AG04449 (cell line): Measurements from ENCODE around the gene APBA2.

Experiments used
- CTCF ChIA-PET: fragments of 350-600 bp; formaldehyde crosslinking; extraction: SDS; loops from one replicate; lab custom pipeline; 2021; ENCODE audit warnings: antibody characterized with exemption; lab: Yijun Ruan, JAX
- POLR2A ChIA-PET: fragments of 400-600, 350-600 bp; formaldehyde crosslinking; extraction: SDS; loops from one replicate; lab custom pipeline; 2020; ENCODE audit warnings: antibody characterized with exemption, inconsistent platforms; lab: Yijun Ruan, JAX
- DNase-seq: peaks from one replicate; pipeline ENCODE4 v3.0.0-alpha.2; 2010; ENCODE audit warnings: low read depth, low spot score
- H3K4me3 ChIP-seq: 2 replicates; pipeline ENCODE4 v1.5.1; 2011; ENCODE audit warnings: low read depth, mild to moderate bottlenecking, control low read depth, low read length
- TF ChIP-seq, protein P1 (sequence below): IDR thresholded peaks from one replicate; pipeline ENCODE4 v1.5.1; 2011; ENCODE audit warnings: mild to moderate bottlenecking, moderate library complexity, low read length, control low read depth, inconsistent platforms; ENCODE audit not compliant: insufficient read depth; ENCODE audit errors: missing control alignments

The APBA2 gene

DNA sequence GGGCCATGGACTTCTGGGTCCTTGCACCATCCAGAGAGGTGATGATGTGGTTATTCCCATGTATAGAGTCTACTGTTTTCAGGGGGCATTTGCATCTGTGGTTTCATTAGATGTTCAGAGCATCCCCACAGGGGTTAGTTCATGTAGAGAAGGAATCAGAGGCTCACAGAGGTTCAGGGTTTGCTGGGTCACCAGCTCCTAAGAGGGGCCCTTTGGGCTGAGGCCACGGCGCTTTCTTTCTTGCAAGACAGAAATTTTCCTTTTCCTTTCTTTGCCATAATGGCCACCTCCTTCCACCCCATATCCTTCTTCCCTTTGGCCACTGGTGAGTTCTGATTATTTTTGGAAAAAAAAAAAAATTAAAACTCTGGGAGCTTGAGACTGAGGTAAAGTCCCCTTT lies 62.3 kb downstream of the APBA2 start:
- CTCF ChIA-PET: no interaction called here
- no peak overlapping the region for H3K4me3 ChIP-seq
- POLR2A ChIA-PET: no interaction called here
- no peak for DNase-seq
- TF ChIP-seq, protein P1, sequence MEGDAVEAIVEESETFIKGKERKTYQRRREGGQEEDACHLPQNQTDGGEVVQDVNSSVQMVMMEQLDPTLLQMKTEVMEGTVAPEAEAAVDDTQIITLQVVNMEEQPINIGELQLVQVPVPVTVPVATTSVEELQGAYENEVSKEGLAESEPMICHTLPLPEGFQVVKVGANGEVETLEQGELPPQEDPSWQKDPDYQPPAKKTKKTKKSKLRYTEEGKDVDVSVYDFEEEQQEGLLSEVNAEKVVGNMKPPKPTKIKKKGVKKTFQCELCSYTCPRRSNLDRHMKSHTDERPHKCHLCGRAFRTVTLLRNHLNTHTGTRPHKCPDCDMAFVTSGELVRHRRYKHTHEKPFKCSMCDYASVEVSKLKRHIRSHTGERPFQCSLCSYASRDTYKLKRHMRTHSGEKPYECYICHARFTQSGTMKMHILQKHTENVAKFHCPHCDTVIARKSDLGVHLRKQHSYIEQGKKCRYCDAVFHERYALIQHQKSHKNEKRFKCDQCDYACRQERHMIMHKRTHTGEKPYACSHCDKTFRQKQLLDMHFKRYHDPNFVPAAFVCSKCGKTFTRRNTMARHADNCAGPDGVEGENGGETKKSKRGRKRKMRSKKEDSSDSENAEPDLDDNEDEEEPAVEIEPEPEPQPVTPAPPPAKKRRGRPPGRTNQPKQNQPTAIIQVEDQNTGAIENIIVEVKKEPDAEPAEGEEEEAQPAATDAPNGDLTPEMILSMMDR: no peak

DNA sequence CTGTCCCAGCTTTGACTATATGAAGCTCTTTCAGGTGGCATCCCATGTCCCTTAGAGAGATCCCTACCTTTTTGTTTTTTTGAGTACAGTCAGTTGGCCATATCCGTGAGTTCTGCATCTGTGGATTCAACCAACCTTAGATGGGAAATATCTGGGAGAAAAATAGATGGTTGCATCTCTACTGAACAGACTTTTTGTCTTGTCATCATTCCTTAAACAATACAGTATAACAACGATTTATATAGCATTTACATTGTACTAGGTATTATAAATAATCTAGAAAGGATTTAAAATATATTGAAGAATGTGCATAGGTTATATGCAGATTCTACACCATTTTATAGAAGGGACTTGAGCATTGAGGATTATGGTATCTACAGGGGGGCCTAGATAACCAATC lies 65.1 kb downstream of the APBA2 start:
- TF ChIP-seq, protein P1: no peak
- DNase-seq: no peak
- CTCF ChIA-PET: no interaction called here
- POLR2A ChIA-PET: no interaction called here
- H3K4me3 ChIP-seq: no peak overlapping the region

DNA sequence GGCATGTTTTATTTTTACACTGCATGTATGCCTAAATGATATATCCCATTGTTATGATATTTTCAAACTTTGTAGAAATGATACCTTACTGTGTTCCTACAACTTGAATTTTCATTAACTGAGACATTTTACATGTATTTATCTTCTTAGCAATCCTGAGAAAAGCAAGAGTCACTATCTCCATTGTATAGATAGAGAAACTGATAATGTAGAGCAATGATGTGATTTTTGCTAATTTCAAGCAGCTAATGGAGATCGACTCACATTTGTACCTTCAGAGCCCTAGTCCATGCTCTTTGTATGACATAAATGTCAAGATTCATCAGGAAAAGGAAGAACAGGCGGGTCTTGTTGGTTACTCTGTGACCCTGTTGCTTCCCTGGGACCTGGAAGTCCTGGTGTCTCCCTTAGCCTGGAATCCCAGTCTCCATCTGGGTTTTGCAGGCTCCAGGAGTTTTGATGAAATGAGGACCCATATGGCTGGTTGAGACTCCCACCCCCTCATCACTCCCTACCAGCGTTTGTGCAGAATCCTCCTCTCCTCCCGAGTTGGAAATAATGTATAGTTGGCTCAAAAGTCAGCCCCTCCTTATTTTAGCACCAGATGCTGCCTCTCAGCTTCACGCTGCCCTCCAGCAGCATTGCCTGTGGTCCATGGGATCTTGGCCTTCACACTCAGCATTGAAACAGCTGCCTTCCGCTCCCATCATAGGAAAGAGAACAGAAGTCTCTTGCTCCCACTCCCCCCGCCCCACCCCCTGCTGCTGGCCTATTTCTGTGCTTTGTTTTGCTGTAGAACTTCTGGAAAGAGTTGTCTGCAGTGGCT lies 67.1 kb downstream of the APBA2 start:
- TF ChIP-seq, protein P1: no peak
- ChIA-PET POLR2A (no interaction called here), CTCF (no interaction called here)
- H3K4me3 ChIP-seq: no peak overlapping the region
- no peak for DNase-seq

DNA sequence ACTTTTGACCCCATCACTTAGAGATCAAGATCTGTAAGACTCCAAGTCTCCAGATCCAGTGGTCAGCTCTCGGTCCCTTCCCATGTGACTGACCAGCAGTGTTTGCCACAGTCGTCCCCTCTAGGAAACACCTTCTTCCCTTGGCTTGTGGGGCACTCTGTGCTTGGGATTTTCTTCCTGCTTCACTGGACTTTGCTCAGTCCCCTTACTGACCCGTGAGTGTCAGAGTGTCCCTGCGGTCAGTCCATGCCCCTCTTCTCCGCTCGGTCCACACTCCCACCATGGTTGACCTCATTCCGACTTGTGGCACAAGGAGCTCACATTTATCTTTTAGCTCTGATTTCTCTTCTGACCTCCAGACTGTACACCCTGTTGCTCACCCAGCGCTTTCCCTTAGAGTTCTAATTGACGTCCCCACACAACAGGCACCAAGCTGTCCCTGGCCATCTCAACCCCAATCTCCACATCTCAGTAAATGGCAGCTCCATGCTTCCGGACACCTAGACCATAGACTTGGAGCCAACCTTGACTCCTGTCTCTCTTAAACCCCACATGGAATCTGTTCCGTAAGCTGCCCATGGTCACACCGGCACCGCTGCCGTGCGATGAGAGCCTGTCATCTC lies 67.9 kb downstream of the APBA2 start:
- ChIA-PET POLR2A (no interaction called here), CTCF (interaction anchor here (1.2 kb wide), 1 partner anchor 22 kb away, joined by 3 read pairs; no protein-coding TSS in a partner anchor)
- DNase-seq: no peak
- H3K4me3 ChIP-seq: no peak overlapping the region
- TF ChIP-seq, protein P1: no peak

DNA sequence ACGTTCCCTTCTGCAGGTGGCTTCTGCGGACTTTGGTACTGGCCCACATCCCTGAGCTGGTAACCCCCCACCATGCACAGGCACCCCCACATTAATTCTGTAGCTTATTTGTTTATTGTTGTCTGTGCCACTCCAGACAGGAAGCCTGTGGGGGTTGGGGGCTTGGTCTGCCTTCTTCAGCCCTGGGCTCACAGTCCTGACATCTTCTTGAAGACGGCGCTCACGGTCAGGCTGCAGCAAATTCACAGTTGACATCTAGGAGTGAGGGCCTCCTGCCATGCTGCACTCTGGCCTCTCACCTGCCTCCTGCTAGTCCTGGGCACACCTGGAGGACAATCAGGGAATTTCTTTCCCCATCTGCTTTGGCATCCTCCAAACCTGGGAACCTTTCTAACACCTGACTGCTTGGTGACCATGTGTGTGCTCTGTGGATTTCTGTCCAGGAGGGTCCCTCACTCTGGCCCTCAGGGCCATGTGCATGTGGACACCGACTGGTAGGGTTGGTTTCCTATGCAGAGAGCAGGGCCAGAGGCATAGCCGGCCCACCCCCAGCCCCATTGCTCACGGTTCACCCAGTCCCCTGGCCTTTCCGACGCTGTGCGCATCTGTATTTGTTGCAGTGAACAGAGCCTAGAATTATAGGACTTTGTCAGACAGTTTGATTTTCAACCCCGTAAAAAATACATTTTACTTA lies 68.8 kb downstream of the APBA2 start:
- POLR2A ChIA-PET: no interaction called here
- no peak overlapping the region for H3K4me3 ChIP-seq

More for the DNA sequence above, 68.8 kb downstream of the APBA2 start:
- no peak for DNase-seq
- TF ChIP-seq, protein P1: no peak
- CTCF ChIA-PET: interaction anchor here (1.2 to 1.4 kb wide), 2 partner anchors 10 to 22 kb away, joined by 3 read pairs; no protein-coding TSS in a partner anchor
